PC-3 (cell line): ENCODE data around the gene SLC37A4.

Experiments used
- CTCF ChIP-seq: fragments of 300-600 bp; sonication (generic); conservative IDR thresholded peaks from 2 replicates; pipeline ENCODE4 v1.5.1; 2017; ENCODE audit warnings: antibody characterized with exemption, low read depth, mild to moderate bottlenecking, low read length
- EZH2 ChIP-seq: fragments of 300-600 bp; sonication (generic); IDR thresholded peaks from one replicate; pipeline ENCODE4 v1.6.1; 2017; ENCODE audit warnings: antibody characterized with exemption, mild to moderate bottlenecking, low read length; ENCODE audit not compliant: unreplicated experiment
- EZH2phosphoT487 ChIP-seq: fragments of 300-600 bp; sonication (generic); IDR thresholded peaks from 2 replicates; pipeline ENCODE4 v1.6.1; 2018; ENCODE audit warnings: mild to moderate bottlenecking, antibody characterized with exemption, low read length, borderline replicate concordance

GRCh38 chr11:118998388-118998717, 32.3 kb downstream of the SLC37A4 start:
- TF ChIP-seq CTCF (no peak), EZH2phosphoT487 (no peak), EZH2 (no peak)
